Measurements from ENCODE around the gene SLC6A6.
A peak's percentile ranks its signal among the peaks of the same experiment; 100 is the strongest.

SLC6A6 gene

GRCh38 chr3:14487086-14487485, 84.7 kb downstream of the SLC6A6 start:
- no peak for DNase-seq (ENCODE audit: low read depth)
- no peak overlapping the region for H3K4me3 ChIP-seq (ENCODE audit: control insufficient read depth, low read depth, low read length)
- TF ChIP-seq CTCF (conservative IDR thresholded peaks at IDR 0.05; ENCODE audit: control insufficient read depth, insufficient read depth, low read depth, low read length) = no peak

GRCh38 chr3:14487821-14488220, 85.4 kb downstream of the SLC6A6 start:
- H3K4me3 ChIP-seq (ENCODE audit: control insufficient read depth, low read depth, low read length) = no peak overlapping the region
- no peak for TF ChIP-seq CTCF (conservative IDR thresholded peaks at IDR 0.05; ENCODE audit: control insufficient read depth, insufficient read depth, low read depth, low read length)
- DNase-seq (ENCODE audit: low read depth) = no peak

- TF ChIP-seq CTCF (conservative IDR thresholded peaks at IDR 0.05; ENCODE audit: control insufficient read depth, insufficient read depth, low read depth, low read length) = no peak
- no peak for DNase-seq (ENCODE audit: low read depth)
- no peak overlapping the region for H3K4me3 ChIP-seq (ENCODE audit: control insufficient read depth, low read depth, low read length)
These were observed 86.1 kb downstream of the SLC6A6 start for GRCh38 chr3:14488286-14489041.

- DNase-seq (ENCODE audit: low read depth) = no peak
- no peak overlapping the region for H3K4me3 ChIP-seq (ENCODE audit: control insufficient read depth, low read depth, low read length)
- no peak for TF ChIP-seq CTCF (conservative IDR thresholded peaks at IDR 0.05; ENCODE audit: control insufficient read depth, insufficient read depth, low read depth, low read length)
These were observed 87.2 kb downstream of the SLC6A6 start for GRCh38 chr3:14489641-14490040.

GRCh38 chr3:14490255-14490654, 87.8 kb downstream of the SLC6A6 start:
- no peak for DNase-seq (ENCODE audit: low read depth)
- H3K4me3 ChIP-seq (ENCODE audit: control insufficient read depth, low read depth, low read length) = no peak overlapping the region
- no peak for TF ChIP-seq CTCF (conservative IDR thresholded peaks at IDR 0.05; ENCODE audit: control insufficient read depth, insufficient read depth, low read depth, low read length)

GRCh38 chr3:14490831-14491230, 88.4 kb downstream of the SLC6A6 start:
- H3K4me3 ChIP-seq (ENCODE audit: control insufficient read depth, low read depth, low read length) = no peak overlapping the region

More at GRCh38 chr3:14490831-14491230, 88.4 kb downstream of the SLC6A6 start:
- TF ChIP-seq CTCF (conservative IDR thresholded peaks at IDR 0.05; ENCODE audit: control insufficient read depth, insufficient read depth, low read depth, low read length) = no peak
- DNase-seq (ENCODE audit: low read depth) = peak; percentile 18

Measured in fibroblast of mammary gland (primary cell).